SK-MEL-5 (cell line): ENCODE data around the gene PPP2R2C. TPM values are rescaled to one million over a fixed set of nuclear protein-coding genes. Genes with fewer than 3 reads are reported as not detected.

Experiments
- DNase-seq: peaks from one replicate; pipeline ENCODE4 v3.0.0-alpha.2; 2016; ENCODE audit warnings: low read depth, low spot score
- in situ Hi-C: cut with HindIII; loops from 2 replicates; pipeline ENCODE4 v1.10.0; 2016; ENCODE audit warnings: low sequenced_read_pairs, high pct_unique_total_duplicates, low pct_unique_long_range_greater_than_20kb
- total RNA-seq: library from RNA; depleted of rRNA; stranded (reverse); fragments of >200 nt; shearing (Covaris generic); gene quantifications from 2 replicates; pipeline ENCODE4 v1.2.3, GENCODE V29; 2014

PPP2R2C gene
- total RNA-seq, 1 experiment from 2014 or later: 0.55 TPM

- in situ Hi-C loops: no loop called here
Observed at GRCh38 chr4:6369924-6370645, 102.3 kb downstream of the PPP2R2C start.

GRCh38 chr4:6369511-6369910 lies 102.9 kb downstream of the PPP2R2C start:
- in situ Hi-C loops: no loop called here
- DNase-seq: no peak

More at GRCh38 chr4:6369924-6370645, 102.3 kb downstream of the PPP2R2C start:
- DNase-seq: no peak

- no peak for DNase-seq
- in situ Hi-C loops: no loop called here
Observed at GRCh38 chr4:6369035-6369434, 103.4 kb downstream of the PPP2R2C start.

- no peak for DNase-seq
- in situ Hi-C loops: no loop called here
Observed at GRCh38 chr4:6368601-6369000, 103.8 kb downstream of the PPP2R2C start.

- no peak for DNase-seq
- in situ Hi-C loops: no loop called here
Observed at GRCh38 chr4:6368096-6368495, 104.3 kb downstream of the PPP2R2C start.

- in situ Hi-C loops: no loop called here
- DNase-seq: no peak
Observed at GRCh38 chr4:6367371-6367851, 105.0 kb downstream of the PPP2R2C start.

- no peak for DNase-seq
- in situ Hi-C loops: no loop called here
Observed at GRCh38 chr4:6366581-6366980, 105.8 kb downstream of the PPP2R2C start.

- DNase-seq: no peak
- in situ Hi-C loops: no loop called here
Observed at GRCh38 chr4:6365545-6366086, 106.8 kb downstream of the PPP2R2C start.

- in situ Hi-C loops: no loop called here
- no peak for DNase-seq
Observed at GRCh38 chr4:6364581-6364980, 107.8 kb downstream of the PPP2R2C start.

- in situ Hi-C loops: no loop called here
- DNase-seq: no peak
Observed at GRCh38 chr4:6364146-6364545, 108.3 kb downstream of the PPP2R2C start.

- DNase-seq: peak; percentile 39
- in situ Hi-C loops: no loop called here
Observed at GRCh38 chr4:6362896-6363295, 109.5 kb downstream of the PPP2R2C start.

- in situ Hi-C loops: no loop called here
- DNase-seq: no peak
Observed at GRCh38 chr4:6362243-6362885, 110.0 kb downstream of the PPP2R2C start.

- in situ Hi-C loops: no loop called here
- DNase-seq: no peak
Observed at GRCh38 chr4:6361076-6361784, 111.2 kb downstream of the PPP2R2C start.

- in situ Hi-C loops: no loop called here
- no peak for DNase-seq
Observed at GRCh38 chr4:6360385-6360784, 112.0 kb downstream of the PPP2R2C start.

- DNase-seq: no peak
- in situ Hi-C loops: no loop called here
Observed at GRCh38 chr4:6359536-6360308, 112.7 kb downstream of the PPP2R2C start.

- in situ Hi-C loops: no loop called here
- no peak for DNase-seq
Observed at GRCh38 chr4:6357476-6357875, 114.9 kb downstream of the PPP2R2C start.

- DNase-seq: no peak
- in situ Hi-C loops: no loop called here
Observed at GRCh38 chr4:6356076-6356560, 116.3 kb downstream of the PPP2R2C start.
